Measurements from ENCODE around the gene TMPRSS6.

DNA sequence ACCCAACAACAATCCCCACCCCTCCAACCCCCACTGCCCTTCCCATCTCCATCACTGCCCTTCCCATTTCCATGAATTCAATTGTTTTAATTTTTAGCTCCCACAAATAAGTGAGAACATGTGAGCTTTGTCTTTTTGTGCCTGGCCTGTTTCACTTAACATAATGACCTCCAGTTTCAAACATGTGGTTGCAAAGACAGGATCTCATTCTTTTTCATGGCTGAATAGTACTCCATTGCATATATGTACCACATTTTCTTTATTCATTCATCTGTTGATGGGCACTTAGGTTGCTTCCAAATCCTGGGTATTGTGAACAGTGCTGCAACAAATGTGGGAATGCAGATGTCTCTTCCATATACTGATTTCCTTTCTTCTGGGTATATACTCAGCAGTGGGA lies 41.2 kb upstream of the TMPRSS6 start:
- TF ChIP-seq, protein P1, sequence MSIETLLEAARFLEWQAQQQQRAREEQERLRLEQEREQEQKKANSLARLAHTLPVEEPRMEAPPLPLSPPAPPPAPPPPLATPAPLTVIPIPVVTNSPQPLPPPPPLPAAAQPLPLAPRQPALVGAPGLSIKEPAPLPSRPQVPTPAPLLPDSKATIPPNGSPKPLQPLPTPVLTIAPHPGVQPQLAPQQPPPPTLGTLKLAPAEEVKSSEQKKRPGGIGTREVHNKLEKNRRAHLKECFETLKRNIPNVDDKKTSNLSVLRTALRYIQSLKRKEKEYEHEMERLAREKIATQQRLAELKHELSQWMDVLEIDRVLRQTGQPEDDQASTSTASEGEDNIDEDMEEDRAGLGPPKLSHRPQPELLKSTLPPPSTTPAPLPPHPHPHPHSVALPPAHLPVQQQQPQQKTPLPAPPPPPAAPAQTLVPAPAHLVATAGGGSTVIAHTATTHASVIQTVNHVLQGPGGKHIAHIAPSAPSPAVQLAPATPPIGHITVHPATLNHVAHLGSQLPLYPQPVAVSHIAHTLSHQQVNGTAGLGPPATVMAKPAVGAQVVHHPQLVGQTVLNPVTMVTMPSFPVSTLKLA (IDR thresholded peaks at IDR 0.05): no peak
- TF ChIP-seq ZNF530 (CRISPR knock-in tag; IDR thresholded peaks at IDR 0.05; ENCODE audit: low read depth): no peak
